Measurements from ENCODE around the gene CRB3.
"Not testable (repeated sequence)": the region's sequence is repeated elsewhere in the genome, so short reads cannot be mapped to it uniquely, and the experiment has no call there.

Gene CRB3

DNA sequence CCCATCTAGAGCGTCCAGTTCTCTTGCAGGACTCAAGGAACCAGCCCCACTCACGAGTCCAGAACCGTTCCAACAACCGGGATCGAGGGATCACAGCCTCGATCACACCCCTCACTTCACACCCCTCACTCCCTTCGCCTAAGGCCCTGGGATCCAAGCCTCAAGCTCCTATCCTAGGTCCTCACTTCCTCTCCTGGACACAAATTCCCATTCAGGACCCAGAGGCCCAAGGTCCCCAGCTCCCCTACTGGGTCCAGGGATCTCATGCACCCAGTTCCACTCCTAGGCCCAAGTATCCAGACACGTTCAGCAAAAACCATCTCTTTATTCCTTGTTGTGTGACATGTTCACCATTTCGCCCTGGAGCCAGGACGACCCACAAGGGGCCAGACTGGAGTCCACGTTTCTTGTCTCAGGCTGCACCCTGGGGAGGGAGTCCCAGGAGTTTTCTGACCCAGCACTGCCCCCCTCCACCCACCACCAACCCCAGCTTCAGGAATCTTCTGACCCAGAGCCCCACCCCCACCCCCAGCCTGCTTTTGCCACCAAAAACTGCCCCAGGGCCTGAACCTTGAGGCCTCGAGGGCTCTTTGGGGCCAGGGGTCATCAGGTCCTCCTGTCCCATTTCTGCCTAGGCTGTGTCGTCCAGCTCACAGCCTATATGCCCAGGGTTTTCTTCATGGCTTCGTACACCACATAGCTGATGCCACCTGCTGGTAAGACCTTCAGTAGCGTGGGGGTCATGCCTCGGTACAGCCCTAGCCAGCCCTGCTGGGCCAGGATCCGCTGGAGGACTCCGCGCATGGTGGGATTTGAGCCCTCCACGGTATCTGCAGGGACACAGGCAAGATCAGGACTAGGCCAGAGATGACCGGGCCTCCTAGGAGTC lies 38.1 kb upstream of the CRB3 start:
- no peak for DNase-seq
- peak overlapping the region; percentile 76 for H3K27ac Mint-ChIP-seq
- H3K36me3 Mint-ChIP-seq, result peaks cover 11 to 12% of the 10 kb centered on the region in 2 donors
- peaks cover 20 to 45% of the 10 kb centered on the region in 2 donors for H3K4me1 Mint-ChIP-seq
- no peak for ATAC-seq (replicated peaks)
- no peaks in the 10 kb centered on the region for H3K27me3 Mint-ChIP-seq
- peak overlapping the region; percentile 77 to 88 for H3K4me3 Mint-ChIP-seq
- peaks cover 0 to 5% of the 10 kb centered on the region in 2 donors for H3K9me3 Mint-ChIP-seq

DNA sequence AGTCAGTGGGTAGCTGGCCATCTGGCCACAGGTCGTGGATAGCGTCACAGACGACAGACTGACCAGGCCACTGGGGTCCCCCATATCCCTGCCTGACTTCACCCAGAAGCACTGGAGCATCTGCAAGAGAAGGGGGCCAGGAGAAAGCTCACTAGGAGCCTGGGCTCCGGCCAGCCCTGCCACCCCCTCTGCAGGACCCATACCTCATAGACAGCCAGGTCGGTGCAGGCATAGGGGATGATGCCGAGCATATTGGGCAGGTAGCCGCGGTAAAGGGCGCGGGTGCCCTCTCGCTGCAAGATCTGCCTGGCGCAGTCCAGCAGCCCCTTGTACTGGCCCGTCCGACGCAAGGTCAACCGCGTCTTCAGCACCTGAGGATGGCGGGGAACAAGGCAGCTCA lies 36.9 kb upstream of the CRB3 start:
- Mint-ChIP-seq H3K36me3 (peaks cover 5 to 10% of the 10 kb centered on the region in 2 donors), H3K27me3 (no peaks in the 10 kb centered on the region), H3K4me3 (no peak overlapping the region), H3K27ac (no peak overlapping the region), H3K4me1 (peaks cover 16 to 34% of the 10 kb centered on the region in 2 donors), H3K9me3 (peaks cover 0 to 5% of the 10 kb centered on the region in 2 donors)
- no peak for ATAC-seq (replicated peaks)
- DNase-seq, result no peak

DNA sequence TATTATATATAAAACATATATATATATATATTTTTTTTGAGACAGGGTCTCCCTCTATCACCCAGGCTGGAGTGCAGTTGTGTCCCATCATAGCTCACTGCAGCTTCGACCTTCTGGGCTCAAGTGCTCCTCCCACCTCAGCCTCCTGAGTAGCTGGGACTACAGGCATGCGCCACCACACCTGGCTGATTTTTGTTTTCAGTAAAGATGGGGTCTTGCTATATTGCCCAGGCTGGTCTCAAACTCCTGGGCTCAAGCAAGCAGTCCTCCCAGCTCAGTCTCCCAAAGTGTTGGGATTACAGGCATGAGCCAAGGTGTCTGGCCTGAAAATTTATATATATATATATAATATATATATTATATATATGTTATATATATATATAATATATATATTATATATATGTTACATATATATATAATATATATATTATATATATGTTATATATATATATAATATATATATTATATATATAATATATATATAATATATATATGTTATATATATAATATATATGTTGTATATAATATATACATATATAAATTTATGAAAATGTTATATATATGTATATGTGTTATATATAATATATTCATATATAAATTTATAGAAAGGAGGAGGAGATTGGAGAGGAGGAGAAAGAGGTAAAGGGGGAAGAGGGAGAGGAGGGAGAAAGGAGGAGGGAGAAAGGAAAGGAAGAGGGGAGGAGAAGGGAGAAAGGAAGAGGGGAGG lies 35.2 kb upstream of the CRB3 start:
- H3K27ac Mint-ChIP-seq, H3K9me3 Mint-ChIP-seq: not testable (repeated sequence)

DNA sequence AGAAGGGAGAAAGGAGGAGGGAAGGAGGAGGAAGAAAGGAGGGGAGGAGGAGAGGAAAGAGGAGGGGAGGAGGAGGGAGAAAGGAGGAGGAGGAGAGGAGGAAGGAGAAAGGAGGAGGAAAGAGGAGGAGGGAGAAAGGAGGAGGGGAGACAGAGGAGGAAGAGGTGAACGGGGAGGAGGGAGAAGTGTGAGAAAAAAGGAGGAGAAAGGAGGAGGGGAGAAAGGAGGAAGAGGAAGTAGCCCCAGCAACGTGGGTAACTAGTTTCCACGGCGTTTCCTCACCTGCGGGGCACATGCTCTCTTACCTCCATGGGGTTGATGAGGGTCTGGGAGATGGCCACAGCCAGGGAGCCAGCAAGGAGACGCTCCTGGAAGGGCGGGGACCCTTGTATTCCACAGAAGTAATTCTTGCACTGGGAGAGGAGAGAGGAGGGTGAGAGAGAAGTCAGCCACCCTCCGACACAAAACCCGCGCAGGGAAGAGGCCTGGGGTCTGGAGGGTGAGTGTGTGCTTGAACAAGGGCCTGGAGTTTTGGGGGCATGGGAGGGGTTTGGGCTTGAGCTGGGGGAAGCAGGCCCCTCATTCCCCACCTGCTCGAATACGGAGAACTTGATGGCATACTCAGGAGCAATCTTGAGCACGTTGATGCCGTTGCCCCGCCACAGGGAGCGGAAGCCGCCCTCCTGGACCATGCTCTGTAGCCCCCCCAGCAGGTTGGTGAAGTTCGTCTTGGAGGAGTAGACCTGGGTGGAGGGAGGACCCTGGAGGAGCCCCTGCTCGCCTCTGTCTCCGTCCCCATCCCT lies 34.5 kb upstream of the CRB3 start:
- H3K9me3 Mint-ChIP-seq, result peaks cover 0 to 5% of the 10 kb centered on the region in 2 donors
- H3K27me3 Mint-ChIP-seq, result no peaks in the 10 kb centered on the region
- no peak for ATAC-seq (replicated peaks)
- H3K27ac Mint-ChIP-seq, result no peak overlapping the region
- DNase-seq, result no peak
- H3K4me1 Mint-ChIP-seq, result peaks cover 4 to 15% of the 10 kb centered on the region in 2 donors
- no peak overlapping the region for H3K4me3 Mint-ChIP-seq
- H3K36me3 Mint-ChIP-seq, result peaks cover 0 to 2% of the 10 kb centered on the region in 2 donors

More for the DNA sequence above, 35.2 kb upstream of the CRB3 start:
- H3K4me3 Mint-ChIP-seq; DNase-seq; ATAC-seq (replicated peaks); H3K27me3 Mint-ChIP-seq; H3K36me3 Mint-ChIP-seq: not testable (repeated sequence)
- H3K4me1 Mint-ChIP-seq, result peaks cover 4 to 16% of the 10 kb centered on the region in 2 donors

DNA sequence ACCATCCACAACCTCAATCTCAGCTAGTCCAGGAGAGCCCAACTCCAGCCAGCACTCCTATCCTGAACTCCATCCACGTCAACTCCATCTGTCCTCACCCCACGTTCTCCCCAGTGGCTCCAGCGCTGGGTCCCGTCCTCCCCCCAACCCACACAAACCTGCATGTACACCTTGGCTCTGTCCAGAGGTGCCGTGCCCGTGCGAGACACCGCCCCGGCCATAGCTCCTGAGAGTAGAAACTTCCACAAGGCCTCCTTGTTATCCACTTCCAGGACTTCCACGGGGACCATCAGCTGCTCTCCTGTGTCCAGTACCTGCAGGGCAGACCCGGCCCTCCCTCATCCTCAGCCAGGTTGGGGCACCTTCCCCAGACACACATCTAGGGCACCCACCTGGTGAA lies 32.2 kb upstream of the CRB3 start:
- Mint-ChIP-seq H3K4me1 (peaks cover 0 to 7% of the 10 kb centered on the region in 2 donors), H3K9me3 (peaks cover 0 to 3% of the 10 kb centered on the region in 2 donors), H3K27ac (no peak overlapping the region)

DNA sequence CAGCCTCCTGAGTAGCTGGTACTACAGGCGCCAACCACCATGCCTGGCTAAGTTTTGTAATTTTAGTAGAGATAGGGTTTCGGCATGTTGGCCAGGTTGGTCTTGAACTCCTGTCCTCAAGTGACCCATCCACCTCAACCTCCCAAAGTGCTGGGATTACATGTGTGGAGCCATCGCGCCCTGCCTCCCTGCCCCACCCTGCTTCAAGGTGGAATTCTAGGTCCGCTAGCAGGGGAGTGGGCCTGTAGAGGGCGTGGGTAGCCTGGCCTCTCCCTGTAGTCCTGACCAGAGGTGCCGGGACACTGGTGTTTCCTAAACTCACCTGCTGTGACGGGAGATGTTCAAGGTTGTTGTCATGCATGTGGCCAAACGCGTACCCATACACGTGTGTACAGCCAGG lies 30.9 kb upstream of the CRB3 start:
- Mint-ChIP-seq H3K36me3 (peaks cover 0 to 2% of the 10 kb centered on the region in 2 donors), H3K9me3 (peaks cover 0 to 3% of the 10 kb centered on the region in 2 donors), H3K4me1 (peaks cover 0 to 7% of the 10 kb centered on the region in 2 donors), H3K27ac (no peak overlapping the region), H3K4me3 (no peak overlapping the region), H3K27me3 (peaks cover 0 to 2% of the 10 kb centered on the region in 2 donors)
- ATAC-seq (replicated peaks) (no peak), DNase-seq (no peak)

More for the DNA sequence above, 32.2 kb upstream of the CRB3 start:
- H3K27me3 Mint-ChIP-seq, result no peaks in the 10 kb centered on the region
- H3K36me3 Mint-ChIP-seq, result peaks cover 0 to 2% of the 10 kb centered on the region in 2 donors
- DNase-seq, result no peak
- no peak overlapping the region for H3K4me3 Mint-ChIP-seq
- no peak for ATAC-seq (replicated peaks)

DNA sequence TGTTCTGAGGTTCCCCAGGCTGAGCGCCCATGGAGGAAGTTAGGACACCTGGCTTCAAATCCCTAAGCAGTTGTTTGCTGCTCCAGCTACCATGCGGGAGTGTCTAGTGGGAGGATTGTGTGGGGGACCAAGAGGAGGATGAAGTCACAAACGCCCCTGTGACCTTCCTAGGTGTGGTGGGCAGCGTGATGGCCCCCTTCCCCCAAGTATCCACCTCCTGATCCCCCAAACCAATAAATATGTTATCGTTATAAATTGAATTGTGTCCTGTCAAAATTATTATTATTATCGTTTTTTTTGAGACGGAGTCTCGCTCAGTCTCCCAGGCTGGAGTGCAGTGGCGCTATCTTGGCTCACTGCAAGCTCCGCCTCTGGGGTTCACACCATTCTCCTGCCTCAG lies 30.4 kb upstream of the CRB3 start, which contains the start of gene SLC25A41:
TSS of gene SLC25A41 (minus strand) at position 101 of the 400 bp plus-strand sequence. CDS start at position 31, 70 bp downstream.
- Mint-ChIP-seq H3K4me1 (peaks cover 0 to 7% of the 10 kb centered on the region in 2 donors), H3K9me3 (peaks cover 0 to 3% of the 10 kb centered on the region in 2 donors), H3K27me3 (peaks cover 0 to 4% of the 10 kb centered on the region in 2 donors), H3K36me3 (peaks cover 0 to 2% of the 10 kb centered on the region in 2 donors), H3K4me3 (no peak within 1 kb of the TSS), H3K27ac (no peak within 1 kb of the TSS)
- ATAC-seq (replicated peaks) (no peak), DNase-seq (no peak)

DNA sequence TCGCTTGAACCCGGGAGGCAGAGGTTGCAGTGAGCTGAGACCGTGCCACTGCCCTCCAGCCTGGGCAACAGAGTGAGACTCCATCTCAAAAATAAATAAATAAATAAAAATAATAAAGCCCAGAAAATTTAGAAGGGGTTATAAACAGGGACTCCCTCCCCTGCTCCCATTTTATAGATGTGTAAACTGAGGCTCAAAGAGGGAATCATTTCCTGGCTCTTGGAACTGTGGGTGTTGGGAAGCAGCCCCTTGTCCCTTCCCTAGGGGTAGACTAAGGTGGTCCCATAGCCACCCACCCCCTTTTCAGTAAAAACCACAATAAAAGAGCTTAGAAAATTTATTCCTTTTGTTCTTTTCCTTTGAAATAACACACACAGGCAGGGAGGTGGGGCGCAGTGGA lies 24.3 kb upstream of the CRB3 start:
- DNase-seq, result no peak
- ATAC-seq (replicated peaks), result no peak
- H3K4me1 Mint-ChIP-seq, result no peaks in the 10 kb centered on the region
- H3K36me3 Mint-ChIP-seq, result peaks cover 0 to 8% of the 10 kb centered on the region in 2 donors
- H3K4me3 Mint-ChIP-seq, result no peak overlapping the region
- no peak overlapping the region for H3K27ac Mint-ChIP-seq
- H3K27me3 Mint-ChIP-seq, result peaks cover 0 to 4% of the 10 kb centered on the region in 2 donors
- no peaks in the 10 kb centered on the region for H3K9me3 Mint-ChIP-seq

DNA sequence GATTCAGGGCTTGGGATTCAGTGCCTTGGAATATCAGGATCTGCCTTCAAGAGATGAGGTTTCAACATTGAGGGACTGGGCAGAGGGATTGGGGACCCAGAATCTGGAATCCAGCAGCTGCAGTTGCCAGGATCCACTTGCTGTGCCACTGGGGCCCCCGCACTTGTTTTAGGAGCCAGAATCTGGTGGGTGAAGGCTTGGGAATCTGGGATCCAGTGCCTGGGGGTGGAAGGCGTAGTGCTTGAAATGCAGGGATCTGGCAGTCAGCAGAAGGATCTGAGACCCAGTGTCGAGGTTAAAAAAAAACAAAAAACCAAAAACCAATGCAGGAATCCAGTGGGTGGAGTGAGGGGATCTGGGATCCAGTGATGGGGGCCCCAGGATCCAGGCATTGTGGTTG lies 23.2 kb upstream of the CRB3 start:
- H3K4me1 Mint-ChIP-seq, result no peaks in the 10 kb centered on the region
- no peaks in the 10 kb centered on the region for H3K9me3 Mint-ChIP-seq
- no peak overlapping the region for H3K4me3 Mint-ChIP-seq
- H3K36me3 Mint-ChIP-seq, result peaks cover 5 to 17% of the 10 kb centered on the region in 2 donors
- ATAC-seq (replicated peaks), result no peak
- peaks cover 0 to 4% of the 10 kb centered on the region in 2 donors for H3K27me3 Mint-ChIP-seq
- no peak overlapping the region for H3K27ac Mint-ChIP-seq
- DNase-seq, result no peak

DNA sequence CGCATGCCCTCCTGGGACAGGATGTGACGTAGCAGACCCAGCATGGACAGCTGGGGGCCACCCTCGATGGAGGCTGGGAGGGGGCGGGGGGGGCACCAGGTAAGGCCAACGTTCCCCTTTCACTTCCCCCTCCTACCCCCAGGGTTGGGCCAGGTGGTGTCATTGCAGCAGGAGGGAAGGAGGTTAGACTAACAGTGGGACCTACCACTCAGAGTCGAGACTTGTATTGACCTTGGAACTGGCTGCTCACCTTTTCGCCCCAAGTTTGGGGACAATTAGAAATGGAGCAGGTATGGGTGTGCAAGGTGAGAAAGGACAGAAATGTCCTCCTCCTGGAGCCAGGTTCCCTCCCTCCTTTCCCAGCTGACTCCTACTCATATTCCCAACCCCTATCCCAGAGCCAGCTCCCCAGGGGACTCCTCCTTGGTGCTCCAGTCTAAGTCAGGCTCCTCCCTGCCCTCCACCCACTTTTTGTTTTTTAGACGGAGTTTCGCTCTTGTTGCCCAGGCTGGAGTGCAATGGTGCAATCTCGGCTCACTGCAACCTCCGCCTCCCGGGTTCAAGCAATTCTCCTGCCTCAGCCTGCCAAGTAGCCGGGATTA lies 21.9 kb upstream of the CRB3 start:
- DNase-seq (no peak), ATAC-seq (replicated peaks) (no peak)
- H3K36me3 Mint-ChIP-seq, result peaks cover 9 to 26% of the 10 kb centered on the region in 2 donors
- peaks cover 0 to 4% of the 10 kb centered on the region in 2 donors for H3K27me3 Mint-ChIP-seq
- no peaks in the 10 kb centered on the region for H3K4me1 Mint-ChIP-seq
- H3K4me3 Mint-ChIP-seq, result no peak overlapping the region
- no peak overlapping the region for H3K27ac Mint-ChIP-seq
- no peaks in the 10 kb centered on the region for H3K9me3 Mint-ChIP-seq

DNA sequence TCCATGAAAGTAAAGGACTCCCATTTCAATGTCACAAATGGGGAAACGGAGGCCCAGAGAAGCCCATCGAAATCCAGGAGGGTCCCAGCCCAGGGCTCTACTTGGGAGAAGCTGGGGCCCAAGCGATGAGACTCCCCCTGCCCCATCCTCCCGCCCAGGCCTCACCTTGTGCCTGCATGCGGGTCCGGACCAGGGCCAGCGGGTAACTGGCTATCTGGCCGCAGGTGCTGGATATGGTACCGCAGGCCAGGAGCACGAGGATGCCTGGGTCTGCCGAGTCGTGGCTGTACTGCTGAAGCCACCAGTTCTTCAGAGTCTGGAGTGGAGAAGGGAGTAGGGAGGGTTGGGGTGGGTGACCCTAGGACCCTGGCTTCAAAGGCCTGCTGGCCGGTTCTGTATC lies 20.1 kb upstream of the CRB3 start:
- H3K27ac Mint-ChIP-seq, result no peak overlapping the region
- no peaks in the 10 kb centered on the region for H3K4me1 Mint-ChIP-seq
- no peak for DNase-seq
- no peaks in the 10 kb centered on the region for H3K27me3 Mint-ChIP-seq
- no peak overlapping the region for H3K4me3 Mint-ChIP-seq
- ATAC-seq (replicated peaks), result no peak
- no peaks in the 10 kb centered on the region for H3K9me3 Mint-ChIP-seq
- peaks cover 9 to 26% of the 10 kb centered on the region in 2 donors for H3K36me3 Mint-ChIP-seq

DNA sequence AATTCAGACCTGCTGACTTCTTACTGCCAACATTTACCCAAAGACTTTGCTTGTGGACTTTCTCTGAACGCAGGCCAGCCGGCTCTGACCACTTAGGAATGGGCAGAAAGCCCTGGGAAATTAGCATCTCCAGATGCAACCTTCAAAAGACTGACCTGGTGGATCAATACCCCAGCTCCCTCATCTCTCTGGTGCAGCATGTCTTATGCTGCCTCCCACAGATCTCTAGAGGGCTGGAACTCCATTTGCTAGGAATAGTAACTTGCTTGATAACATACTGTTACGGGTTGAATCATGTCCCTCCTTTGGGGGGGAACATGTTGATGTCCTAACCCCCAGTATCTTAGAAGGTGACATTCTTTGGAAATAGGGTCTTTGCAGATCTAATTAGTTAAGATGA lies 17.6 kb upstream of the CRB3 start:
- H3K4me1 Mint-ChIP-seq, result peaks cover 0 to 2% of the 10 kb centered on the region in 2 donors
- H3K27ac Mint-ChIP-seq, result no peak overlapping the region
- H3K9me3 Mint-ChIP-seq, result no peaks in the 10 kb centered on the region
- no peak overlapping the region for H3K4me3 Mint-ChIP-seq
- DNase-seq (no peak), ATAC-seq (replicated peaks) (no peak)
- H3K36me3 Mint-ChIP-seq, result peaks cover 10 to 26% of the 10 kb centered on the region in 2 donors
- H3K27me3 Mint-ChIP-seq, result no peaks in the 10 kb centered on the region

DNA sequence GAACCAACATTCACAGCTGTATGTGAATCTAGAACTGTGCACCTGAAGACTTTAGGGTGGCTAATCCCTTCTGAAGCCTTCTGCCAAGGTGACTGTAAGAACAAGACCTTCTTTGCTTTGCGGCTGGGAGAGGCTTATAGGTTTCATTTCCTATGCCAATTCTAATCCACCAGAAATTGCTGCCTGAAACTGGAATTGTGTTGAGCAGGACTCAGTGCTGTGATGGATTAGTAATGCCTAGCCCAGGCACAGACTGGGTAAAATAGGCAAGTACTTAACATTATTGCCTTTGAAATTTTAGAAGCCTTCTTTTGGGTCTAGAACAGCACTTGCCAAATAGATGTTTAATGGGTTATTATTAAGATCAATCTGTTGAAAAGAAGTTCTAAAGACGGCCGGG lies 16.0 kb upstream of the CRB3 start:
- ATAC-seq (replicated peaks) (no peak), DNase-seq (no peak)
- Mint-ChIP-seq H3K4me3 (no peak overlapping the region), H3K36me3 (peaks cover 10 to 32% of the 10 kb centered on the region in 2 donors), H3K4me1 (peaks cover 0 to 5% of the 10 kb centered on the region in 2 donors), H3K27ac (no peak overlapping the region), H3K27me3 (no peaks in the 10 kb centered on the region), H3K9me3 (no peaks in the 10 kb centered on the region)
